PC-9 (cell line): ENCODE results near the gene TMBIM6. TPM values are rescaled to one million over a fixed set of nuclear protein-coding genes. Genes with fewer than 3 reads are reported as not detected.

Source experiments
- BruUV-seq: library from RNA; stranded (reverse); fragments of 400-500 nt; replicated peaks from 2 replicates; lab custom pipeline; 2021; lab: Mats Ljungman, UMichigan
- CTCF ChIA-PET: fragments of 300-600 bp; sonication (Branson Sonifier 250); formaldehyde crosslinking; loops from one replicate; lab custom pipeline; 2022; ENCODE audit warnings: antibody characterized with exemption; lab: Charles Lee
- POLR2A ChIA-PET: fragments of 300-600 bp; sonication (Branson Sonifier 250); formaldehyde crosslinking; loops from one replicate; lab custom pipeline; 2022; ENCODE audit warnings: antibody characterized with exemption; ENCODE audit not compliant: unreplicated experiment; lab: Charles Lee
- DNase-seq, 2 experiments: peaks; one replicate each; pipeline versions ENCODE4 v3.0.0 to v3.0.0-alpha.2; 2015 to 2022; ENCODE audit warnings: mixed read lengths in 1 of 2
- H2AFZ ChIP-seq: fragments of 200-600 bp; sonication (generic); 2 replicates; pipeline ENCODE4 v1.8.1; 2017; ENCODE audit warnings: antibody characterized with exemption
- H3F3A ChIP-seq: fragments of 200-600 bp; sonication (generic); 2 replicates; pipeline ENCODE4 v1.8.1; 2017; ENCODE audit warnings: antibody characterized with exemption, mild to moderate bottlenecking, low read depth; ENCODE audit not compliant: insufficient read depth
- H3K27ac ChIP-seq: fragments of 200-600 bp; sonication (generic); 2 replicates; pipeline ENCODE4 v1.6.1; 2016; ENCODE audit warnings: mixed run types
- H3K27me3 ChIP-seq: fragments of 200-600 bp; sonication (generic); 2 replicates; pipeline ENCODE4 v1.6.1; 2016; ENCODE audit warnings: low read depth, mixed run types; ENCODE audit not compliant: insufficient read depth
- H3K36me3 ChIP-seq: fragments of 200-600 bp; sonication (generic); 2 replicates; pipeline ENCODE4 v1.6.1; 2016; ENCODE audit warnings: low read depth, mixed run types
- H3K4me1 ChIP-seq: fragments of 200-600 bp; sonication (generic); replicated peaks from 2 replicates; pipeline ENCODE4 v1.6.1; 2016; ENCODE audit warnings: mixed run types; ENCODE audit not compliant: insufficient read depth
- H3K4me2 ChIP-seq: fragments of 200-600 bp; sonication (generic); 2 replicates; pipeline ENCODE4 v1.6.1; 2017; ENCODE audit warnings: mixed run types
- H3K4me3 ChIP-seq: fragments of 200-600 bp; sonication (generic); 2 replicates; pipeline ENCODE4 v1.6.1; 2016; ENCODE audit warnings: mixed run types
- H3K79me2 ChIP-seq: fragments of 200-600 bp; sonication (generic); 2 replicates; pipeline ENCODE4 v1.6.1; 2017; ENCODE audit warnings: low read depth, mixed run types
- H3K9me2 ChIP-seq: fragments of 200-600 bp; sonication (generic); 2 replicates; pipeline ENCODE4 v1.8.1; 2017; ENCODE audit warnings: mild to moderate bottlenecking; ENCODE audit not compliant: insufficient read depth
- H3K9me3 ChIP-seq: fragments of 200-600 bp; sonication (generic); 2 replicates; pipeline ENCODE4 v1.8.1; 2016; ENCODE audit warnings: low read depth; ENCODE audit not compliant: insufficient read depth
- H4K20me1 ChIP-seq: fragments of 200-600 bp; sonication (generic); 2 replicates; pipeline ENCODE4 v1.8.1; 2017; ENCODE audit not compliant: insufficient read depth
- CTCF ChIP-seq: fragments of 200-600 bp; sonication (generic); conservative IDR thresholded peaks from 2 replicates; pipeline ENCODE4 v1.6.1; 2017; ENCODE audit warnings: mixed run types, antibody characterized with exemption, mild to moderate bottlenecking, moderate library complexity
- EZH2 ChIP-seq: fragments of 200-600 bp; sonication (generic); IDR thresholded peaks from 2 replicates; pipeline ENCODE4 v1.8.0; 2017; ENCODE audit warnings: antibody characterized with exemption, low read depth
- intact Hi-C: fragments of 100-400 bp; cut with micrococcal nuclease; formaldehyde crosslinking; loops from one replicate; pipeline ENCODE4 v1.10.0; 2022; ENCODE audit not compliant: unreplicated experiment
- total RNA-seq: library from RNA; stranded (reverse); gene quantifications from 2 replicates; pipeline ENCODE4 v1.2.3, GENCODE V29; 2021

The TMBIM6 gene
- total RNA-seq, 1 experiment from 2014 or later = 690 TPM

GRCh38 chr12:49748800-49749199, 7.4 kb downstream of the TMBIM6 start:
- H3K4me2 ChIP-seq = no peak overlapping the region

GRCh38 chr12:49750027-49750995, 9.0 kb downstream of the TMBIM6 start:
- H3K9me3 ChIP-seq = no peaks in the 10 kb centered on the region
- no TSS peak for BruUV-seq
- POLR2A ChIA-PET = no interaction called here
- no peaks in the 10 kb centered on the region for H3K27me3 ChIP-seq
- peak overlapping the region; percentile 78 for H3K27ac ChIP-seq
- peaks cover 75% of the 10 kb centered on the region for H4K20me1 ChIP-seq
- CTCF ChIA-PET = interaction anchor here (1.5 kb wide), 1 partner anchor 12 kb away, joined by 8 read pairs; no protein-coding TSS in a partner anchor
- peaks cover 100% of the 10 kb centered on the region for H3K79me2 ChIP-seq
- DNase-seq = peak in 1 of 2 experiments; percentile 55
- intact Hi-C loops = no loop called here
- TF ChIP-seq CTCF = no peak
- no peak for TF ChIP-seq EZH2
- H2AFZ ChIP-seq = no peak overlapping the region
- peaks cover 40% of the 10 kb centered on the region for H3K36me3 ChIP-seq
- H3K9me2 ChIP-seq = no peaks in the 10 kb centered on the region
- H3K4me3 ChIP-seq = peak overlapping the region; percentile 6; the same call in 1 of the 2 replicates
- peaks cover 27% of the 10 kb centered on the region; the same call in 1 of the 2 replicates for H3F3A ChIP-seq
- peaks cover 15% of the 10 kb centered on the region for H3K4me1 ChIP-seq
- H3K4me2 ChIP-seq = peak overlapping the region; percentile 42

More at GRCh38 chr12:49748800-49749199, 7.4 kb downstream of the TMBIM6 start:
- CTCF ChIA-PET = interaction anchor here (1.5 kb wide), 1 partner anchor 13 kb away, joined by 8 read pairs; no protein-coding TSS in a partner anchor
- H3K27me3 ChIP-seq = no peaks in the 10 kb centered on the region
- no peak for TF ChIP-seq EZH2
- no peak for TF ChIP-seq CTCF
- H2AFZ ChIP-seq = no peak overlapping the region
- no TSS peak for BruUV-seq
- intact Hi-C loops = no loop called here
- H3K9me3 ChIP-seq = no peaks in the 10 kb centered on the region
- POLR2A ChIA-PET = interaction anchor here (0.7 kb wide), 1 partner anchor 73 kb away, joined by 6 read pairs; no protein-coding TSS in a partner anchor
- DNase-seq = no peak
- peaks cover 35% of the 10 kb centered on the region for H3K36me3 ChIP-seq
- no peaks in the 10 kb centered on the region for H3K9me2 ChIP-seq
- peaks cover 32% of the 10 kb centered on the region; the same call in 1 of the 2 replicates for H3F3A ChIP-seq
- H4K20me1 ChIP-seq = peaks cover 79% of the 10 kb centered on the region
- H3K4me1 ChIP-seq = peaks cover 22% of the 10 kb centered on the region
- no peak overlapping the region for H3K27ac ChIP-seq
- H3K79me2 ChIP-seq = peaks cover 100% of the 10 kb centered on the region
- H3K4me3 ChIP-seq = no peak overlapping the region

GRCh38 chr12:49750996-49751393, 9.6 kb downstream of the TMBIM6 start:
- H3K36me3 ChIP-seq = peaks cover 42% of the 10 kb centered on the region
- H3F3A ChIP-seq = peaks cover 27% of the 10 kb centered on the region; the same call in 1 of the 2 replicates
- H3K27me3 ChIP-seq = no peaks in the 10 kb centered on the region
- ChIA-PET CTCF (interaction anchor here (0.7 kb wide), 1 partner anchor 10 kb away, joined by 7 read pairs; the partner anchor contains the start of gene TMBIM6), POLR2A (no interaction called here)
- no peak for DNase-seq
- H3K27ac ChIP-seq = peak overlapping the region; percentile 78
- H3K4me2 ChIP-seq = peak overlapping the region; percentile 42
- BruUV-seq = no TSS peak
- H3K4me3 ChIP-seq = peak overlapping the region; percentile 6; the same call in 1 of the 2 replicates
- H3K4me1 ChIP-seq = peaks cover 15% of the 10 kb centered on the region
- peaks cover 96% of the 10 kb centered on the region for H3K79me2 ChIP-seq
- intact Hi-C loops = no loop called here
- peaks cover 71% of the 10 kb centered on the region for H4K20me1 ChIP-seq
- H3K9me2 ChIP-seq = no peaks in the 10 kb centered on the region
- no peak overlapping the region for H2AFZ ChIP-seq
- TF ChIP-seq EZH2 (no peak), CTCF (no peak)
- no peaks in the 10 kb centered on the region for H3K9me3 ChIP-seq
